HepG2 (cell line): ENCODE data around the gene ARL5C. TPM values are rescaled to one million over a fixed set of nuclear protein-coding genes. Genes with fewer than 3 reads are reported as not detected.

Experiments
- ATAC-seq: fragments of 200-7000 bp; cut with Tn5 transposase; 3 replicates; pipeline ENCODE4 v1.9.1; 2020; ENCODE audit warnings: mild to moderate bottlenecking, moderate library complexity
- BruUV-seq: library from RNA; stranded (reverse); fragments of 400-500 nt; replicated peaks from 2 replicates; lab custom pipeline; 2021; lab: Mats Ljungman, UMichigan
- CTCF ChIA-PET: fragments of 300-600 bp; formaldehyde crosslinking; extraction: SDS; loops from one replicate; lab custom pipeline; 2021; ENCODE audit warnings: low total read pairs, inconsistent platforms, low intra/inter-chr PET ratio; lab: Yijun Ruan, JAX
- POLR2A ChIA-PET: fragments of 350-600 bp; sonication (Branson Sonifier 250); formaldehyde crosslinking; loops from one replicate; lab custom pipeline; 2020; ENCODE audit warnings: antibody characterized with exemption, inconsistent platforms; lab: Yijun Ruan, JAX
- DNase-seq: peaks from one replicate; pipeline ENCODE4 v3.0.0-alpha.2; 2015; ENCODE audit warnings: low spot score
- FAIRE-seq: peaks from 3 replicates; lab custom pipeline; 2011; peaks lifted over from hg19 to GRCh38; lab: Jason Lieb, UNC
- H2AFZ ChIP-seq: one replicate; pipeline ENCODE4 v1.6.1; 2011; ENCODE audit warnings: low read length, inconsistent platforms
- H3K27ac ChIP-seq: fragments of 300-600 bp; 3 replicates; pipeline ENCODE4 v1.8.0; 2011; ENCODE audit warnings: mixed run types, mild to moderate bottlenecking, mixed read lengths, low read length, inconsistent platforms; ENCODE audit not compliant: insufficient read depth; ENCODE audit errors: extremely low read length
- H3K27me3 ChIP-seq, 2 experiments: fragments of 200-600 bp in 1 of 2; 2 replicates in 1 of 2; 3 replicates in 1 of 2; pipeline versions ENCODE4 v1.6.0 to v1.8.0; 2011; ENCODE audit warnings: low read length in 2 of 2, mild to moderate bottlenecking in 2 of 2, moderate library complexity in 2 of 2, inconsistent platforms in 1 of 2; ENCODE audit not compliant: insufficient read depth in 2 of 2, control insufficient read depth in 1 of 2
- H3K36me3 ChIP-seq, 2 experiments: fragments of 200-600 bp in 1 of 2; replicated peaks in 1 of 2; 2 replicates in 1 of 2; 3 replicates in 1 of 2; pipeline versions ENCODE4 v1.5.1 to v1.8.0; 2011; ENCODE audit warnings: low read length in 2 of 2, inconsistent platforms in 1 of 2; ENCODE audit not compliant: insufficient read depth in 2 of 2, control insufficient read depth in 1 of 2
- H3K4me1 ChIP-seq: 2 replicates; pipeline ENCODE4 v1.5.1; 2012; ENCODE audit warnings: low read length, inconsistent platforms; ENCODE audit not compliant: insufficient read depth
- H3K4me2 ChIP-seq: 2 replicates; pipeline ENCODE4 v1.6.0; 2011; ENCODE audit warnings: low read depth, low read length, inconsistent platforms
- H3K4me3 ChIP-seq, 3 experiments: fragments of 200-600 bp in 1 of 3; sonication (generic), shearing (Covaris generic) in 1 of 3; replicated peaks in 1 of 3; 2 replicates each; pipeline ENCODE4 v1.5.1; 2011 to 2016; ENCODE audit warnings: low read length in 3 of 3, inconsistent platforms in 2 of 3, low read depth in 2 of 3, mild to moderate bottlenecking in 2 of 3, control low read depth in 1 of 3, mixed read lengths in 1 of 3; ENCODE audit not compliant: insufficient read depth in 1 of 3
- H3K79me2 ChIP-seq: one replicate; pipeline ENCODE4 v1.6.1; 2011; ENCODE audit warnings: low read length, inconsistent platforms; ENCODE audit not compliant: insufficient read depth
- H3K9ac ChIP-seq: 2 replicates; pipeline ENCODE4 v1.6.0; 2011; ENCODE audit warnings: mild to moderate bottlenecking, low read depth, low read length, inconsistent platforms; ENCODE audit not compliant: insufficient read depth
- H3K9me3 ChIP-seq: 2 replicates; pipeline ENCODE4 v1.5.1; 2012; ENCODE audit warnings: mild to moderate bottlenecking, low read length
- H4K20me1 ChIP-seq: 2 replicates; pipeline ENCODE4 v1.6.0; 2011; ENCODE audit warnings: inconsistent platforms, mild to moderate bottlenecking, low read length, moderate library complexity; ENCODE audit not compliant: insufficient read depth
- DMTF1 ChIP-seq: sonication (generic); formaldehyde crosslinking; IDR thresholded peaks from 2 replicates; pipeline ENCODE4 v1.4.0; 2020; ENCODE audit warnings: mild to moderate bottlenecking, missing genetic modification reagents
- FOXM1 ChIP-seq: sonication (generic); formaldehyde crosslinking; IDR thresholded peaks from 2 replicates; pipeline ENCODE4 v1.5.0; 2020; ENCODE audit warnings: missing genetic modification reagents
- HDAC6 ChIP-seq: fragments of 200-600 bp; sonication (generic); IDR thresholded peaks from 2 replicates; pipeline ENCODE4 v1.7.0; 2017; ENCODE audit warnings: mild to moderate bottlenecking, antibody characterized with exemption, low read length, low read depth
- HOXD1 ChIP-seq: sonication (generic); formaldehyde crosslinking; IDR thresholded peaks from 2 replicates; pipeline ENCODE4 v1.5.0; 2020; ENCODE audit warnings: missing genetic modification reagents
- NCOA1 ChIP-seq: sonication (generic); formaldehyde crosslinking; IDR thresholded peaks from 2 replicates; pipeline ENCODE4 v1.9.0; 2021; ENCODE audit warnings: missing genetic modification reagents
- WIZ ChIP-seq: sonication (generic); formaldehyde crosslinking; IDR thresholded peaks from 2 replicates; pipeline ENCODE4 v1.5.1; 2020; ENCODE audit warnings: mild to moderate bottlenecking, missing genetic modification reagents
- ZNF704 ChIP-seq: sonication (generic); formaldehyde crosslinking; IDR thresholded peaks from 2 replicates; pipeline ENCODE4 v1.8.1; 2023; ENCODE audit warnings: mild to moderate bottlenecking, inconsistent platforms, moderate library complexity, missing genetic modification reagents, borderline replicate concordance
- WGBS: methylation state at CpG from one replicate; pipeline ENCODE4 v1.1.6; 2017; ENCODE audit warnings: low lambda C conversion rate; 5-methylcytosine and 5-hydroxymethylcytosine counted together
- in situ Hi-C: cut with HindIII; loops from 2 replicates; pipeline ENCODE4 v1.10.0; 2017; ENCODE audit warnings: low pct_unique_long_range_greater_than_20kb; ENCODE audit not compliant: extremely low pct_ligation_motif_present
- intact Hi-C: fragments of 100-400 bp; cut with micrococcal nuclease; formaldehyde crosslinking; loops from one replicate; pipeline ENCODE4 v1.10.0; 2022; ENCODE audit not compliant: unreplicated experiment
- polyA plus RNA-seq, 8 experiments: library from polyadenylated mRNA; depleted of rRNA in 3 of 8; stranded (reverse) in 7 of 8; unstranded in 1 of 8; fragments of >200 nt; fragmentation: Illumina TruSeq in 4 of 8; extraction: Trizol in 4 of 8; gene quantifications; 2 replicates each; pipeline versions ENCODE4 v1.2.1 to v1.2.3, GENCODE V29; 2011 to 2016; ENCODE audit warnings: low read depth in 4 of 8, missing spikeins in 1 of 8, mixed read lengths in 1 of 8; ENCODE audit not compliant: insufficient read depth in 1 of 8
- total RNA-seq, 5 experiments: library from RNA; depleted of rRNA; stranded (reverse); fragments of >200 nt; fragmentation: Illumina TruSeq; extraction: Trizol; gene quantifications; 2 replicates each; pipeline ENCODE4 v1.2.3, GENCODE V29; 2016; ENCODE audit warnings: low read depth in 1 of 5
- TF ChIP-seq, protein P1 (sequence below): sonication (generic); formaldehyde crosslinking; IDR thresholded peaks from 2 replicates; pipeline ENCODE4 v1.4.0; 2020; ENCODE audit warnings: missing genetic modification reagents; ENCODE audit errors: not compliant biosample characterization
- TF ChIP-seq, protein P2 (sequence below): sonication (generic); formaldehyde crosslinking; IDR thresholded peaks from 2 replicates; pipeline ENCODE4 v1.5.1; 2020; ENCODE audit warnings: mild to moderate bottlenecking, missing genetic modification reagents, moderate library complexity
- TF ChIP-seq, protein P3 (sequence below), 2 experiments: sonication (generic) in 1 of 2; formaldehyde crosslinking in 1 of 2; IDR thresholded peaks; 2 replicates each; pipeline versions ENCODE4 v1.4.0 to v1.6.1; 2016 to 2020; ENCODE audit warnings: borderline replicate concordance in 1 of 2, low read depth in 1 of 2, mild to moderate bottlenecking in 1 of 2, missing genetic modification reagents in 1 of 2

Gene ARL5C
- total and polyA plus RNA-seq, 2 of the 13 experiments (the other 11 are each of a cell fraction or from before 2014, with no cell fraction given): not detected

- TF ChIP-seq, protein P1, sequence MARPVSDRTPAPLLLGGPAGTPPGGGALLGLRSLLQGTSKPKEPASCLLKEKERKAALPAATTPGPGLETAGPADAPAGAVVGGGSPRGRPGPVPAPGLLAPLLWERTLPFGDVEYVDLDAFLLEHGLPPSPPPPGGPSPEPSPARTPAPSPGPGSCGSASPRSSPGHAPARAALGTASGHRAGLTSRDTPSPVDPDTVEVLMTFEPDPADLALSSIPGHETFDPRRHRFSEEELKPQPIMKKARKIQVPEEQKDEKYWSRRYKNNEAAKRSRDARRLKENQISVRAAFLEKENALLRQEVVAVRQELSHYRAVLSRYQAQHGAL (CRISPR knock-in tag): no peak
- TF ChIP-seq WIZ (CRISPR knock-in tag): no peak
- no peak for TF ChIP-seq DMTF1 (CRISPR knock-in tag)
- no peak for TF ChIP-seq ZNF704 (CRISPR knock-in tag)
Observed at GRCh38 chr17:39170558-39170957, 4.6 kb upstream of the ARL5C start (continued).

DNA sequence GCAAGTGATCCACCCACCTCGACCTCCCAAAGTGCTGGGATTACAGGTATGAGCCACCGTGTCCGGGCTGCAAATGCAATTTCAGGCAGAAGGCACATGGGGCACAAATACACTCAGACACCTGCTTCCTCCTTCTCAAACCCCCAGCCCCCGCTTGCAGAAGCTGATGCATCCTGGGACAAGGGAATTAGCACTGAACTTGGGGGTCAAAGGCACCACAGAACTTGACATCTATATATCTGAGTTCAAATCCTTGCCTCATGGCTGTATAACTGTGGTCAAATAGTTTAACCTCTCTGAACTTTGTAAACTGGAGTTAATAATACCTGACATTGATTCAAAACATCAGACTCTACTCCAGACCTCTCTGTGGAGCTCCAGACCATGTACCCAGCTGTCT lies 4.1 kb upstream of the ARL5C start:
- H3K79me2 ChIP-seq: no peaks in the 10 kb centered on the region
- FAIRE-seq (no peak), DNase-seq (no peak), ATAC-seq (no peak)
- in situ Hi-C loops (loop anchor here (25.0 kb wide), 1 partner anchor 408 kb away; the partner anchor contains the start of gene PSMB3), intact Hi-C loops (no loop called here)
- H4K20me1 ChIP-seq: no peaks in the 10 kb centered on the region; the same call in 1 of the 2 replicates
- 0 out of 2 replicates have a peak, but pooled peaks cover under 1% of the 10 kb centered on the region for H3K4me1 ChIP-seq
- H3K4me2 ChIP-seq: no peak overlapping the region
- CTCF ChIA-PET: no interaction called here
- POLR2A ChIA-PET: no interaction called here
- WGBS: 3% methylated on average over 4 of the region's 4 CpGs
- no peak overlapping the region for H3K4me3 ChIP-seq
- H3K27me3 ChIP-seq: peaks cover 4 to 23% of the 10 kb centered on the region in 2 experiments; a peak in 4 of 5 replicates
- H3K9me3 ChIP-seq: no peaks in the 10 kb centered on the region
- no TSS peak for BruUV-seq
- no peaks in the 10 kb centered on the region for H3K36me3 ChIP-seq
- no peak overlapping the region for H3K27ac ChIP-seq
- H3K9ac ChIP-seq: no peak overlapping the region
- H2AFZ ChIP-seq: no peak overlapping the region
- TF ChIP-seq HOXD1 (no peak), NCOA1 (CRISPR knock-in tag) (no peak), FOXM1 (CRISPR knock-in tag) (no peak), HDAC6 (no peak)
- TF ChIP-seq, protein P2, sequence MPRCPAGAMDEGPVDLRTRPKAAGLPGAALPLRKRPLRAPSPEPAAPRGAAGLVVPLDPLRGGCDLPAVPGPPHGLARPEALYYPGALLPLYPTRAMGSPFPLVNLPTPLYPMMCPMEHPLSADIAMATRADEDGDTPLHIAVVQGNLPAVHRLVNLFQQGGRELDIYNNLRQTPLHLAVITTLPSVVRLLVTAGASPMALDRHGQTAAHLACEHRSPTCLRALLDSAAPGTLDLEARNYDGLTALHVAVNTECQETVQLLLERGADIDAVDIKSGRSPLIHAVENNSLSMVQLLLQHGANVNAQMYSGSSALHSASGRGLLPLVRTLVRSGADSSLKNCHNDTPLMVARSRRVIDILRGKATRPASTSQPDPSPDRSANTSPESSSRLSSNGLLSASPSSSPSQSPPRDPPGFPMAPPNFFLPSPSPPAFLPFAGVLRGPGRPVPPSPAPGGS (CRISPR knock-in tag): no peak
- TF ChIP-seq, protein P3, sequence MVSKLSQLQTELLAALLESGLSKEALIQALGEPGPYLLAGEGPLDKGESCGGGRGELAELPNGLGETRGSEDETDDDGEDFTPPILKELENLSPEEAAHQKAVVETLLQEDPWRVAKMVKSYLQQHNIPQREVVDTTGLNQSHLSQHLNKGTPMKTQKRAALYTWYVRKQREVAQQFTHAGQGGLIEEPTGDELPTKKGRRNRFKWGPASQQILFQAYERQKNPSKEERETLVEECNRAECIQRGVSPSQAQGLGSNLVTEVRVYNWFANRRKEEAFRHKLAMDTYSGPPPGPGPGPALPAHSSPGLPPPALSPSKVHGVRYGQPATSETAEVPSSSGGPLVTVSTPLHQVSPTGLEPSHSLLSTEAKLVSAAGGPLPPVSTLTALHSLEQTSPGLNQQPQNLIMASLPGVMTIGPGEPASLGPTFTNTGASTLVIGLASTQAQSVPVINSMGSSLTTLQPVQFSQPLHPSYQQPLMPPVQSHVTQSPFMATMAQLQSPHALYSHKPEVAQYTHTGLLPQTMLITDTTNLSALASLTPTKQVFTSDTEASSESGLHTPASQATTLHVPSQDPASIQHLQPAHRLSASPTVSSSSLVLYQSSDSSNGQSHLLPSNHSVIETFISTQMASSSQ (IDR thresholded peaks at IDR 0.05; ENCODE audit: low read depth): no peak
- TF ChIP-seq, protein P3 (CRISPR knock-in tag; IDR thresholded peaks at IDR 0.05; ENCODE audit: borderline replicate concordance): no peak
